HEK293 (cell line): Measurements from ENCODE around the gene JPH3.

ENCODE experiments used
- CTCF ChIA-PET: fragments of 350-600 bp; formaldehyde crosslinking; extraction: SDS; loops from one replicate; lab custom pipeline; 2021; ENCODE audit warnings: antibody characterized with exemption; lab: Yijun Ruan, JAX
- POLR2A ChIA-PET: fragments of 300-600 bp; formaldehyde crosslinking; extraction: SDS; loops from one replicate; lab custom pipeline; 2020; ENCODE audit warnings: antibody characterized with exemption, inconsistent platforms; lab: Yijun Ruan, JAX
- H3K27ac ChIP-seq: fragments of 200-500 bp; sonication (Bioruptor generic); 2 replicates; pipeline ENCODE4 v1.5.1; 2014; ENCODE audit warnings: low read depth, low read length, control low read depth, inconsistent platforms; ENCODE audit errors: extremely low read depth
- H3K36me3 ChIP-seq, 2 experiments: fragments of 200-500 bp in 1 of 2; sonication (Bioruptor generic) in 1 of 2; 1 replicate in 1 of 2; 2 replicates in 1 of 2; pipeline ENCODE4 v1.5.1; 2014 to 2017; ENCODE audit warnings: inconsistent platforms in 2 of 2, low read length in 2 of 2; ENCODE audit not compliant: control insufficient read depth in 2 of 2, insufficient read depth in 1 of 2
- H3K4me1 ChIP-seq: fragments of 200-500 bp; sonication (Bioruptor generic); 2 replicates; pipeline ENCODE4 v1.5.1; 2014; ENCODE audit warnings: mild to moderate bottlenecking, low read length, inconsistent platforms; ENCODE audit not compliant: control insufficient read depth, insufficient read depth
- H3K4me3 ChIP-seq: 2 replicates; pipeline ENCODE4 v1.5.1; 2011; ENCODE audit warnings: low read depth, mild to moderate bottlenecking, control low read depth, low read length, moderate library complexity
- H3K9me3 ChIP-seq: fragments of 200-500 bp; sonication (Bioruptor generic); 2 replicates; pipeline ENCODE4 v1.5.1; 2014; ENCODE audit warnings: low read depth, low read length, inconsistent platforms; ENCODE audit not compliant: control insufficient read depth, insufficient read depth
- KLF16 ChIP-seq: fragments of 450-650 bp; formaldehyde crosslinking; IDR thresholded peaks from 2 replicates; pipeline ENCODE4 v1.5.1; 2017; ENCODE audit warnings: missing biosample characterization, missing genetic modification characterization
- MEIS1 ChIP-seq: sonication (generic); formaldehyde crosslinking; IDR thresholded peaks from 2 replicates; pipeline ENCODE4 v1.8.1; 2022; ENCODE audit warnings: missing genetic modification reagents, mild to moderate bottlenecking, borderline replicate concordance
- TRIM28 ChIP-seq: IDR thresholded peaks from 2 replicates; pipeline ENCODE4 v1.6.1; 2011; ENCODE audit warnings: low read length, control low read depth, borderline replicate concordance
- ZFP41 ChIP-seq: fragments of 450-650 bp; formaldehyde crosslinking; IDR thresholded peaks from 2 replicates; pipeline ENCODE4 v1.5.1; 2016; ENCODE audit warnings: missing biosample characterization, missing genetic modification characterization, borderline replicate concordance
- ZIC2 ChIP-seq: fragments of 450-650 bp; formaldehyde crosslinking; IDR thresholded peaks from 2 replicates; pipeline ENCODE4 v1.5.1; 2016; ENCODE audit warnings: missing biosample characterization, missing genetic modification characterization
- ZNF114 ChIP-seq: fragments of 450-650 bp; formaldehyde crosslinking; IDR thresholded peaks from 2 replicates; pipeline ENCODE4 v1.5.0; 2017; ENCODE audit warnings: missing biosample characterization, missing genetic modification characterization
- ZNF132 ChIP-seq: fragments of 450-650 bp; formaldehyde crosslinking; IDR thresholded peaks from 2 replicates; pipeline ENCODE4 v1.5.1; 2017; ENCODE audit warnings: missing biosample characterization, missing genetic modification characterization, borderline replicate concordance
- ZNF184 ChIP-seq: fragments of 450-650 bp; IDR thresholded peaks from 2 replicates; pipeline ENCODE4 v1.5.1; 2018; ENCODE audit warnings: missing biosample characterization, mild to moderate bottlenecking, missing genetic modification characterization
- ZNF211 ChIP-seq: fragments of 450-650 bp; formaldehyde crosslinking; IDR thresholded peaks from 2 replicates; pipeline ENCODE4 v1.5.1; 2016; ENCODE audit warnings: low read depth, missing biosample characterization, missing genetic modification characterization
- ZNF510 ChIP-seq: fragments of 450-650 bp; formaldehyde crosslinking; IDR thresholded peaks from 2 replicates; pipeline ENCODE4 v1.5.1; 2018; ENCODE audit warnings: mild to moderate bottlenecking, missing genetic modification characterization, missing biosample characterization; ENCODE audit not compliant: insufficient replicate concordance
- ZNF514 ChIP-seq: fragments of 450-650 bp; formaldehyde crosslinking; IDR thresholded peaks from 2 replicates; pipeline ENCODE4 v1.5.1; 2016; ENCODE audit warnings: missing biosample characterization, missing genetic modification characterization
- ZNF530 ChIP-seq: fragments of 450-650 bp; formaldehyde crosslinking; IDR thresholded peaks from 2 replicates; pipeline ENCODE4 v1.5.1; 2016; ENCODE audit warnings: low read depth, missing biosample characterization, missing genetic modification characterization
- ZNF585B ChIP-seq: fragments of 450-650 bp; formaldehyde crosslinking; IDR thresholded peaks from 2 replicates; pipeline ENCODE4 v1.5.1; 2016; ENCODE audit warnings: missing biosample characterization, missing genetic modification characterization
- TF ChIP-seq, protein P1 (sequence below): fragments of 450-650 bp; formaldehyde crosslinking; conservative IDR thresholded peaks from 2 replicates; pipeline ENCODE4 v1.5.1; 2016; ENCODE audit warnings: low read depth, missing biosample characterization, missing genetic modification characterization
- TF ChIP-seq, protein P2 (sequence below): fragments of 450-650 bp; formaldehyde crosslinking; IDR thresholded peaks from 2 replicates; pipeline ENCODE4 v1.5.1; 2016; ENCODE audit warnings: missing biosample characterization, missing genetic modification characterization
- TF ChIP-seq, protein P3 (sequence below): fragments of 450-650 bp; formaldehyde crosslinking; IDR thresholded peaks from 2 replicates; pipeline ENCODE4 v1.5.1; 2016; ENCODE audit warnings: missing biosample characterization, missing genetic modification characterization
- TF ChIP-seq, protein P4 (sequence below): fragments of 450-650 bp; formaldehyde crosslinking; IDR thresholded peaks from 2 replicates; pipeline ENCODE4 v1.5.1; 2017; ENCODE audit warnings: missing biosample characterization, mild to moderate bottlenecking, missing genetic modification characterization, moderate library complexity

Gene JPH3

DNA sequence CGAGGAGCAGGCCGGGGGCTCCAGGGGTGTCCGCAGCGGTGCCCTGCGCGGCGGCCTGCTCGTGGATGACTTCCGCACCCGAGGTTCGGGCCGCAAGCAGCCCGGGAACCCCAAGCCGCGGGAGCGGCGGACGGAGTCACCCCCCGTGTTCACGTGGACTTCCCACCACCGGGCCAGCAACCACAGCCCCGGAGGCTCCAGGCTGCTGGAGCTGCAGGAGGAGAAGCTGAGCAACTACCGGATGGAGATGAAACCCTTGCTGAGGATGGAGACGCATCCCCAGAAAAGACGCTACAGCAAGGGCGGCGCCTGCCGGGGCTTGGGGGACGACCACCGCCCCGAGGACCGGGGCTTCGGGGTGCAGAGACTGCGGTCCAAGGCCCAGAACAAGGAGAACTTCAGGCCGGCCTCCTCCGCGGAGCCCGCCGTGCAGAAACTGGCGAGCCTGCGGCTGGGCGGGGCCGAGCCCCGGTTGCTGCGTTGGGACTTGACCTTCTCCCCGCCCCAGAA lies 87.7 kb downstream of the JPH3 start:
- no peaks in the 10 kb centered on the region for H3K9me3 ChIP-seq
- no peak overlapping the region for H3K4me3 ChIP-seq
- ChIA-PET POLR2A (no interaction called here), CTCF (no interaction called here)
- no peak for TF ChIP-seq ZNF114 (tag by site-specific recombination)
- no peak for TF ChIP-seq ZNF585B
- TF ChIP-seq KLF16 (tag by site-specific recombination), result no peak
- TF ChIP-seq, protein P1, sequence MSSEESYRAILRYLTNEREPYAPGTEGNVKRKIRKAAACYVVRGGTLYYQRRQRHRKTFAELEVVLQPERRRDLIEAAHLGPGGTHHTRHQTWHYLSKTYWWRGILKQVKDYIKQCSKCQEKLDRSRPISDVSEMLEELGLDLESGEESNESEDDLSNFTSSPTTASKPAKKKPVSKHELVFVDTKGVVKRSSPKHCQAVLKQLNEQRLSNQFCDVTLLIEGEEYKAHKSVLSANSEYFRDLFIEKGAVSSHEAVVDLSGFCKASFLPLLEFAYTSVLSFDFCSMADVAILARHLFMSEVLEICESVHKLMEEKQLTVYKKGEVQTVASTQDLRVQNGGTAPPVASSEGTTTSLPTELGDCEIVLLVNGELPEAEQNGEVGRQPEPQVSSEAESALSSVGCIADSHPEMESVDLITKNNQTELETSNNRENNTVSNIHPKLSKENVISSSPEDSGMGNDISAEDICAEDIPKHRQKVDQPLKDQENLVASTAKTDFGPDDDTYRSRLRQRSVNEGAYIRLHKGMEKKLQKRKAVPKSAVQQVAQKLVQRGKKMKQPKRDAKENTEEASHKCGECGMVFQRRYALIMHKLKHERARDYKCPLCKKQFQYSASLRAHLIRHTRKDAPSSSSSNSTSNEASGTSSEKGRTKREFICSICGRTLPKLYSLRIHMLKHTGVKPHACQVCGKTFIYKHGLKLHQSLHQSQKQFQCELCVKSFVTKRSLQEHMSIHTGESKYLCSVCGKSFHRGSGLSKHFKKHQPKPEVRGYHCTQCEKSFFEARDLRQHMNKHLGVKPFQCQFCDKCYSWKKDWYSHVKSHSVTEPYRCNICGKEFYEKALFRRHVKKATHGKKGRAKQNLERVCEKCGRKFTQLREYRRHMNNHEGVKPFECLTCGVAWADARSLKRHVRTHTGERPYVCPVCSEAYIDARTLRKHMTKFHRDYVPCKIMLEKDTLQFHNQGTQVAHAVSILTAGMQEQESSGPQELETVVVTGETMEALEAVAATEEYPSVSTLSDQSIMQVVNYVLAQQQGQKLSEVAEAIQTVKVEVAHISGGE (tag by site-specific recombination), result no peak
- TF ChIP-seq, protein P2, sequence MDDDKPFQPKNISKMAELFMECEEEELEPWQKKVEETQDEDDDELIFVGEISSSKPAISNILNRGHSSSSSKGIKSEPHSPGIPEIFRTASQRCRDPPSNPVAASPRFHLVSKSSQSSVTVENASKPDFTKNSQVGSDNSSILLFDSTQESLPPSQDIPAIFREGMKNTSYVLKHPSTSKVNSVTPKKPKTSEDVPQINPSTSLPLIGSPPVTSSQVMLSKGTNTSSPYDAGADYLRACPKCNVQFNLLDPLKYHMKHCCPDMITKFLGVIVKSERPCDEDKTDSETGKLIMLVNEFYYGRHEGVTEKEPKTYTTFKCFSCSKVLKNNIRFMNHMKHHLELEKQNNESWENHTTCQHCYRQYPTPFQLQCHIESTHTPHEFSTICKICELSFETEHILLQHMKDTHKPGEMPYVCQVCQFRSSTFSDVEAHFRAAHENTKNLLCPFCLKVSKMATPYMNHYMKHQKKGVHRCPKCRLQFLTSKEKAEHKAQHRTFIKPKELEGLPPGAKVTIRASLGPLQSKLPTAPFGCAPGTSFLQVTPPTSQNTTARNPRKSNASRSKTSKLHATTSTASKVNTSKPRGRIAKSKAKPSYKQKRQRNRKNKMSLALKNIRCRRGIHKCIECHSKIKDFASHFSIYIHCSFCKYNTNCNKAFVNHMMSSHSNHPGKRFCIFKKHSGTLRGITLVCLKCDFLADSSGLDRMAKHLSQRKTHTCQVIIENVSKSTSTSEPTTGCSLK (tag by site-specific recombination), result no peak
- TF ChIP-seq, protein P3, sequence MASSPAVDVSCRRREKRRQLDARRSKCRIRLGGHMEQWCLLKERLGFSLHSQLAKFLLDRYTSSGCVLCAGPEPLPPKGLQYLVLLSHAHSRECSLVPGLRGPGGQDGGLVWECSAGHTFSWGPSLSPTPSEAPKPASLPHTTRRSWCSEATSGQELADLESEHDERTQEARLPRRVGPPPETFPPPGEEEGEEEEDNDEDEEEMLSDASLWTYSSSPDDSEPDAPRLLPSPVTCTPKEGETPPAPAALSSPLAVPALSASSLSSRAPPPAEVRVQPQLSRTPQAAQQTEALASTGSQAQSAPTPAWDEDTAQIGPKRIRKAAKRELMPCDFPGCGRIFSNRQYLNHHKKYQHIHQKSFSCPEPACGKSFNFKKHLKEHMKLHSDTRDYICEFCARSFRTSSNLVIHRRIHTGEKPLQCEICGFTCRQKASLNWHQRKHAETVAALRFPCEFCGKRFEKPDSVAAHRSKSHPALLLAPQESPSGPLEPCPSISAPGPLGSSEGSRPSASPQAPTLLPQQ (tag by site-specific recombination), result no peak
- TF ChIP-seq TRIM28, result no peak
- no peak for TF ChIP-seq MEIS1
- no peak for TF ChIP-seq ZNF184 (tag by site-specific recombination)
- TF ChIP-seq ZNF510, result no peak
- no peak for TF ChIP-seq ZNF211 (tag by site-specific recombination)
- TF ChIP-seq ZIC2, result no peak
- TF ChIP-seq ZFP41 (tag by site-specific recombination), result no peak
- no peak for TF ChIP-seq ZNF132
- TF ChIP-seq, protein P4, sequence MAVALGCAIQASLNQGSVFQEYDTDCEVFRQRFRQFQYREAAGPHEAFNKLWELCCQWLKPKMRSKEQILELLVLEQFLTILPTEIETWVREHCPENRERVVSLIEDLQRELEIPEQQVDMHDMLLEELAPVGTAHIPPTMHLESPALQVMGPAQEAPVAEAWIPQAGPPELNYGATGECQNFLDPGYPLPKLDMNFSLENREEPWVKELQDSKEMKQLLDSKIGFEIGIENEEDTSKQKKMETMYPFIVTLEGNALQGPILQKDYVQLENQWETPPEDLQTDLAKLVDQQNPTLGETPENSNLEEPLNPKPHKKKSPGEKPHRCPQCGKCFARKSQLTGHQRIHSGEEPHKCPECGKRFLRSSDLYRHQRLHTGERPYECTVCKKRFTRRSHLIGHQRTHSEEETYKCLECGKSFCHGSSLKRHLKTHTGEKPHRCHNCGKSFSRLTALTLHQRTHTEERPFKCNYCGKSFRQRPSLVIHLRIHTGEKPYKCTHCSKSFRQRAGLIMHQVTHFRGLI, result no peak
- no peak for TF ChIP-seq ZNF514 (tag by site-specific recombination)
- TF ChIP-seq ZNF530 (tag by site-specific recombination), result no peak
- peaks cover 0 to 14% of the 10 kb centered on the region in 2 experiments; a peak in 1 of 3 replicates for H3K36me3 ChIP-seq
- H3K4me1 ChIP-seq, result no peaks in the 10 kb centered on the region
- H3K27ac ChIP-seq, result no peak overlapping the region
